DOHH2 (cell line): ENCODE measurements around the gene MRPL33.

Source experiments
- EZH2phosphoT487 ChIP-seq: fragments of 200-600 bp; sonication (generic); IDR thresholded peaks from 2 replicates; pipeline ENCODE4 v1.6.1; 2017; ENCODE audit warnings: borderline replicate concordance, mild to moderate bottlenecking, antibody characterized with exemption, low read length, moderate library complexity, mixed read lengths
- TF ChIP-seq, protein P1 (sequence below): fragments of 200-600 bp; sonication (generic); IDR thresholded peaks from one replicate; pipeline ENCODE4 v1.5.1; 2014; ENCODE audit warnings: antibody characterized with exemption, mild to moderate bottlenecking, low read depth, low read length; ENCODE audit not compliant: poor library complexity, severe bottlenecking

DNA sequence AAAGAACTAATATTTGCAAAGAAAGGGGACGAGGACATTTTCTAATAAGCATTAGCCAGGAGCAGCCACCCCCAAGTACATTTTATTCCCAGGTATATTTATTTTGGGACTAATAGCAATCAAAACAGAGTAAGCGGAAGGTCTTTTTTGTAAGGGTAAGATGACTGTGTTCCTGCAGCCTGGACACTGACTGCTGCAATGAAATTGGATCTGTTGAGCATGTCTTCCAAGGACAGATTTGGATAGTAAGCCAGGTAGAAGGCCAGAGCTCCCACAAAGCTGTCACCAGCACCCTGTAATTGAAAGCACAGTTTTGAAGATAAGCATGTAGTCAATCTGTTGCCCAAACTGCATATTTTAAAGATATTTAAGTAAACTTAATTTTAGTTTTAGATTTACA, 10.0 kb downstream of the MRPL33 start:
- TF ChIP-seq, protein P1, sequence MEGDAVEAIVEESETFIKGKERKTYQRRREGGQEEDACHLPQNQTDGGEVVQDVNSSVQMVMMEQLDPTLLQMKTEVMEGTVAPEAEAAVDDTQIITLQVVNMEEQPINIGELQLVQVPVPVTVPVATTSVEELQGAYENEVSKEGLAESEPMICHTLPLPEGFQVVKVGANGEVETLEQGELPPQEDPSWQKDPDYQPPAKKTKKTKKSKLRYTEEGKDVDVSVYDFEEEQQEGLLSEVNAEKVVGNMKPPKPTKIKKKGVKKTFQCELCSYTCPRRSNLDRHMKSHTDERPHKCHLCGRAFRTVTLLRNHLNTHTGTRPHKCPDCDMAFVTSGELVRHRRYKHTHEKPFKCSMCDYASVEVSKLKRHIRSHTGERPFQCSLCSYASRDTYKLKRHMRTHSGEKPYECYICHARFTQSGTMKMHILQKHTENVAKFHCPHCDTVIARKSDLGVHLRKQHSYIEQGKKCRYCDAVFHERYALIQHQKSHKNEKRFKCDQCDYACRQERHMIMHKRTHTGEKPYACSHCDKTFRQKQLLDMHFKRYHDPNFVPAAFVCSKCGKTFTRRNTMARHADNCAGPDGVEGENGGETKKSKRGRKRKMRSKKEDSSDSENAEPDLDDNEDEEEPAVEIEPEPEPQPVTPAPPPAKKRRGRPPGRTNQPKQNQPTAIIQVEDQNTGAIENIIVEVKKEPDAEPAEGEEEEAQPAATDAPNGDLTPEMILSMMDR: no peak
- TF ChIP-seq EZH2phosphoT487: no peak
